ENCODE results near the gene PIANP. TPM values are rescaled to one million over a fixed set of nuclear protein-coding genes. Genes with fewer than 3 reads are reported as not detected.

PIANP gene
- total RNA-seq, 1 experiment from 2014 or later: 0.13 TPM

DNA sequence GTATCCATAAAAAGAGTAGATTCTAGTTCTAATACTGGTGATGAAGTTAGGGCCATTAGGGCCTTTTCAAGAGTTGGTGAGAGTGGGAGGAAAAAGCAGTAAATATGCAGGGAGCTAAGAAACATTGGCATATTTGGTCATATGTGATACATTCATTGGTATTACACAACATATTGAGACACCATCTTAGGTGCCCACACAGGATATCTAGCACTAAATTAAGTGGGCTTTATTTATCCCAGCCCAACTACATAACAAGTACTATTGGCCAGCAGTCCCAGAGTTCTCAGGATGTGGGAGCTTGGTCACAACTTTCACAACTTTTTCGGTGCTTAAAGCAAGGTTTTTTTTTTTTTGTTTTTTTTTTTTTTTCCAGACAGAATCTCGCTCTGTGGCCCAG lies 35.7 kb downstream of the PIANP start:
- ChIA-PET POLR2A (no interaction called here), CTCF (interaction anchor here (0.7 kb wide), 1 partner anchor 115 kb away, joined by 5 read pairs; no protein-coding TSS in a partner anchor)
- intact Hi-C loops (cut with micrococcal nuclease; ENCODE audit: unreplicated experiment): no loop called here
- no peaks in the 10 kb centered on the region for H3K27me3 ChIP-seq (ENCODE audit: control insufficient read depth, insufficient read depth, low read length)
- BruUV-seq (replicated peaks): no TSS peak
- H3K36me3 ChIP-seq (ENCODE audit: control insufficient read depth, insufficient read depth, low read length): peaks cover 8% of the 10 kb centered on the region
- no peak for TF ChIP-seq TCF7L2 (IDR thresholded peaks at IDR 0.05; ENCODE audit: low read depth, low read length)
- H3K27ac ChIP-seq (ENCODE audit: low read length): no peak overlapping the region; the same call in 1 of the 2 replicates
- in situ Hi-C loops (cut with HindIII; ENCODE audit: low pct_unique_long_range_greater_than_20kb, low sequenced_read_pairs): no loop called here
- H3K4me3 ChIP-seq (ENCODE audit: low read depth in 2 of 2, low read length in 2 of 2): no peak overlapping the region
- ATAC-seq (no peak), DNase-seq (ENCODE audit: low read depth, low spot score) (no peak)
- no peaks in the 10 kb centered on the region for H3K9me3 ChIP-seq (ENCODE audit: control insufficient read depth, insufficient read depth, low read depth, low read length)
- H3K4me1 ChIP-seq (ENCODE audit: control insufficient read depth, insufficient read depth, low read length): peaks cover 4% of the 10 kb centered on the region; the same call in 1 of the 2 replicates

DNA sequence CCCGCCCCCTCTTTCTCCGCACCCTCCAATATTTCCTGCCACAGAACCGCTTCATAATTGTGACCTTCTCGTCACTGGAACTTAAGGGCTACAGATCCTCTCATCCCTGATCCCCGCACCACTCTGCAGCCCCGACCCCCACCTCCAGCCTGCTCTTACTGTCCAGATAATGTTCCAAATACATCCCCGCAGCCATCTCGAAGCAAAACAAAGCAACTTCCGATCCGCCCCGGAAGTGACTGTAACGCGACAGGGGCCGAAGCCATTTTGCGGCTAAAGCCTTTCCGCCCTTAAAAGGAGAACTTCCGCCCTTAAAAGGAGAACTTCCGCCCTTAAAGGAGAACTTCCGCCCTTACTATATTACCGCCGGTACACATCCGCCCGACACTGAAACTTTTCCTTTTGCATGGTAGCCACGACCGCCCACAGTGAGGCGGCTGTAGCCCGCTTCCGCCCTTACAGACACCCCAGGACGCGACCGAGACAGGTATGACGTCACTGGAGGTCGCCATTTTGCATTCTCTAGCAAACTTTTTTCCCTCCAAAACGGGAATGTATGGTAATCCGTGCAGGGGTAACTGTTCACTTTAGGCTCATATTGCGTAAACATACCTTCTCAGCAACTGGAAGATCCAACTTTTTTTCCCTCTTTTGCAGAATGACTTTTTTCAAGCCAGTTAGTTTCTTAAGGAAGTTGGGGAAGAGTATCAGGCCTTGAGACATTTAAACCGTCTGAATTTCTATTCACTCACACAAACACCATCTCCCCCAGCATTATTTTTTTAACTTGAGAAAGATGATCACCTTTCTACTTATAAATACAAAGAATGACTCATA lies 37.5 kb downstream of the PIANP start, which contains the start of gene ING4:
TSS of gene ING4 (minus strand) at position 214 of the 837 bp plus-strand sequence. CDS start at position 196, 18 bp downstream.
- Histone ChIP-seq H3K4me3 (ENCODE audit: low read depth in 2 of 2, low read length in 2 of 2) (peak within 1 kb of the TSS; percentile 86 to 91), H3K4me1 (ENCODE audit: control insufficient read depth, insufficient read depth, low read length) (peaks cover 4% of the 10 kb centered on the region; the same call in 1 of the 2 replicates), H3K9me3 (ENCODE audit: control insufficient read depth, insufficient read depth, low read depth, low read length) (no peaks in the 10 kb centered on the region), H3K27me3 (ENCODE audit: control insufficient read depth, insufficient read depth, low read length) (no peaks in the 10 kb centered on the region), H3K27ac (ENCODE audit: low read length) (peak within 1 kb of the TSS; percentile 89), H3K36me3 (ENCODE audit: control insufficient read depth, insufficient read depth, low read length) (peaks cover 7% of the 10 kb centered on the region)
- DNase-seq (ENCODE audit: low read depth, low spot score) (peak; percentile 90), ATAC-seq (peak; percentile 100)
- no TSS peak for BruUV-seq (replicated peaks)
- ChIA-PET POLR2A (no interaction called here), CTCF (interaction anchor here (0.6 kb wide), 1 partner anchor 979 kb away, joined by 3 read pairs; no protein-coding TSS in a partner anchor)
- in situ Hi-C loops (cut with HindIII; ENCODE audit: low pct_unique_long_range_greater_than_20kb, low sequenced_read_pairs): no loop called here
- TF ChIP-seq POLR2AphosphoS5 (IDR thresholded peaks at IDR 0.05; ENCODE audit: low read depth, low read length) (peak; percentile 52), SIN3A (IDR thresholded peaks at IDR 0.05; ENCODE audit: borderline replicate concordance, insufficient read depth, low read depth, low read length) (no peak), TCF7L2 (IDR thresholded peaks at IDR 0.05; ENCODE audit: low read depth, low read length) (0 out of 2 replicates have a peak, but pooled peaks have one; percentile 47)
- intact Hi-C loops (cut with micrococcal nuclease; ENCODE audit: unreplicated experiment): no loop called here

DNA sequence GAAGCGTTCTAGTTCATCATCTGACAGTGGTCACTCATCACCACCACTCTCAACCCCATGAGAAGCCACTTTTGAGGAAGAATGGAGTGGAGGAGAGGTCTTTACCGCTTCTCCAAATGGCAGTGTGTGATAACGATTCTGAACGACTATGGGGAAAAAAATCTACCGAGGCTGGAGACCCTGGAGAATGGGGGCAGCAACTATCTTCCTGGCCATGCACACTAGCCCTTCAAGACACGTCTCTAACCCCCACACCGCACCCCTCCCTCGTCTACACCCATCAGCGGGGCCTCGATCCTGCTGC lies 38.1 kb downstream of the PIANP start:
- POLR2A ChIA-PET: no interaction called here
- in situ Hi-C loops (cut with HindIII; ENCODE audit: low pct_unique_long_range_greater_than_20kb, low sequenced_read_pairs): no loop called here

More for the DNA sequence above, 38.1 kb downstream of the PIANP start:
- no TSS peak for BruUV-seq (replicated peaks)
- peaks cover 4% of the 10 kb centered on the region; the same call in 1 of the 2 replicates for H3K4me1 ChIP-seq (ENCODE audit: control insufficient read depth, insufficient read depth, low read length)
- DNase-seq (ENCODE audit: low read depth, low spot score) (no peak), ATAC-seq (peak; percentile 75)
- no peaks in the 10 kb centered on the region for H3K27me3 ChIP-seq (ENCODE audit: control insufficient read depth, insufficient read depth, low read length)
- intact Hi-C loops (cut with micrococcal nuclease; ENCODE audit: unreplicated experiment): no loop called here
- no peaks in the 10 kb centered on the region for H3K9me3 ChIP-seq (ENCODE audit: control insufficient read depth, insufficient read depth, low read depth, low read length)
- H3K36me3 ChIP-seq (ENCODE audit: control insufficient read depth, insufficient read depth, low read length): peaks cover 7% of the 10 kb centered on the region
- H3K27ac ChIP-seq (ENCODE audit: low read length): peak overlapping the region; percentile 77
- TF ChIP-seq TCF7L2 (IDR thresholded peaks at IDR 0.05; ENCODE audit: low read depth, low read length) (no peak), SIN3A (IDR thresholded peaks at IDR 0.05; ENCODE audit: borderline replicate concordance, insufficient read depth, low read depth, low read length) (no peak), POLR2AphosphoS5 (IDR thresholded peaks at IDR 0.05; ENCODE audit: low read depth, low read length) (no peak)
- TF ChIP-seq, protein P1, sequence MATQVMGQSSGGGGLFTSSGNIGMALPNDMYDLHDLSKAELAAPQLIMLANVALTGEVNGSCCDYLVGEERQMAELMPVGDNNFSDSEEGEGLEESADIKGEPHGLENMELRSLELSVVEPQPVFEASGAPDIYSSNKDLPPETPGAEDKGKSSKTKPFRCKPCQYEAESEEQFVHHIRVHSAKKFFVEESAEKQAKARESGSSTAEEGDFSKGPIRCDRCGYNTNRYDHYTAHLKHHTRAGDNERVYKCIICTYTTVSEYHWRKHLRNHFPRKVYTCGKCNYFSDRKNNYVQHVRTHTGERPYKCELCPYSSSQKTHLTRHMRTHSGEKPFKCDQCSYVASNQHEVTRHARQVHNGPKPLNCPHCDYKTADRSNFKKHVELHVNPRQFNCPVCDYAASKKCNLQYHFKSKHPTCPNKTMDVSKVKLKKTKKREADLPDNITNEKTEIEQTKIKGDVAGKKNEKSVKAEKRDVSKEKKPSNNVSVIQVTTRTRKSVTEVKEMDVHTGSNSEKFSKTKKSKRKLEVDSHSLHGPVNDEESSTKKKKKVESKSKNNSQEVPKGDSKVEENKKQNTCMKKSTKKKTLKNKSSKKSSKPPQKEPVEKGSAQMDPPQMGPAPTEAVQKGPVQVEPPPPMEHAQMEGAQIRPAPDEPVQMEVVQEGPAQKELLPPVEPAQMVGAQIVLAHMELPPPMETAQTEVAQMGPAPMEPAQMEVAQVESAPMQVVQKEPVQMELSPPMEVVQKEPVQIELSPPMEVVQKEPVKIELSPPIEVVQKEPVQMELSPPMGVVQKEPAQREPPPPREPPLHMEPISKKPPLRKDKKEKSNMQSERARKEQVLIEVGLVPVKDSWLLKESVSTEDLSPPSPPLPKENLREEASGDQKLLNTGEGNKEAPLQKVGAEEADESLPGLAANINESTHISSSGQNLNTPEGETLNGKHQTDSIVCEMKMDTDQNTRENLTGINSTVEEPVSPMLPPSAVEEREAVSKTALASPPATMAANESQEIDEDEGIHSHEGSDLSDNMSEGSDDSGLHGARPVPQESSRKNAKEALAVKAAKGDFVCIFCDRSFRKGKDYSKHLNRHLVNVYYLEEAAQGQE (IDR thresholded peaks at IDR 0.05; ENCODE audit: insufficient read depth in 1 of 2, low read depth in 2 of 2, low read length in 1 of 2): no peak
- TF ChIP-seq, protein P2, sequence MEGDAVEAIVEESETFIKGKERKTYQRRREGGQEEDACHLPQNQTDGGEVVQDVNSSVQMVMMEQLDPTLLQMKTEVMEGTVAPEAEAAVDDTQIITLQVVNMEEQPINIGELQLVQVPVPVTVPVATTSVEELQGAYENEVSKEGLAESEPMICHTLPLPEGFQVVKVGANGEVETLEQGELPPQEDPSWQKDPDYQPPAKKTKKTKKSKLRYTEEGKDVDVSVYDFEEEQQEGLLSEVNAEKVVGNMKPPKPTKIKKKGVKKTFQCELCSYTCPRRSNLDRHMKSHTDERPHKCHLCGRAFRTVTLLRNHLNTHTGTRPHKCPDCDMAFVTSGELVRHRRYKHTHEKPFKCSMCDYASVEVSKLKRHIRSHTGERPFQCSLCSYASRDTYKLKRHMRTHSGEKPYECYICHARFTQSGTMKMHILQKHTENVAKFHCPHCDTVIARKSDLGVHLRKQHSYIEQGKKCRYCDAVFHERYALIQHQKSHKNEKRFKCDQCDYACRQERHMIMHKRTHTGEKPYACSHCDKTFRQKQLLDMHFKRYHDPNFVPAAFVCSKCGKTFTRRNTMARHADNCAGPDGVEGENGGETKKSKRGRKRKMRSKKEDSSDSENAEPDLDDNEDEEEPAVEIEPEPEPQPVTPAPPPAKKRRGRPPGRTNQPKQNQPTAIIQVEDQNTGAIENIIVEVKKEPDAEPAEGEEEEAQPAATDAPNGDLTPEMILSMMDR (IDR thresholded peaks at IDR 0.05): no peak
- peak overlapping the region; percentile 86 to 91 for H3K4me3 ChIP-seq (ENCODE audit: low read depth in 2 of 2, low read length in 2 of 2)
- CTCF ChIA-PET: no interaction called here

Measured in Panc1 (cell line).